Loucy (cell line): ENCODE measurements around the gene TBC1D3B.

Experiments
- CTCF ChIP-seq: fragments of 200-600 bp; sonication (generic); conservative IDR thresholded peaks from 2 replicates; pipeline ENCODE4 v1.5.1; 2014; ENCODE audit warnings: mild to moderate bottlenecking, antibody characterized with exemption, low read length
- EZH2phosphoT487 ChIP-seq: fragments of 200-600 bp; IDR thresholded peaks from 2 replicates; pipeline ENCODE4 v1.6.1; 2018; ENCODE audit warnings: antibody characterized with exemption, mild to moderate bottlenecking, moderate library complexity, borderline replicate concordance

- TF ChIP-seq CTCF: no peak
- TF ChIP-seq EZH2phosphoT487: no peak
These were observed 40.4 kb downstream of the TBC1D3B start for GRCh38 chr17:36136036-36136435.
